Loucy (cell line): Measurements from ENCODE around the gene SHC3.

Source experiments
- H2AFZ ChIP-seq: fragments of 200-600 bp; sonication (generic); 2 replicates; pipeline ENCODE4 v1.6.0; 2016; ENCODE audit warnings: antibody characterized with exemption, mild to moderate bottlenecking, low read length, moderate library complexity
- H3F3A ChIP-seq: fragments of 200-600 bp; 2 replicates; pipeline ENCODE4 v1.6.0; 2016; ENCODE audit warnings: antibody characterized with exemption, low read depth, mild to moderate bottlenecking
- H3K27me3 ChIP-seq: fragments of 200-600 bp; sonication (generic); 2 replicates; pipeline ENCODE4 v1.6.1; 2014; ENCODE audit warnings: low read length, mild to moderate bottlenecking; ENCODE audit not compliant: insufficient read depth, poor library complexity, severe bottlenecking
- H3K36me3 ChIP-seq: fragments of 200-600 bp; sonication (generic); 2 replicates; pipeline ENCODE4 v1.6.1; 2016; ENCODE audit warnings: low read length; ENCODE audit not compliant: insufficient read depth
- H3K4me1 ChIP-seq: fragments of 200-600 bp; sonication (generic); 2 replicates; pipeline ENCODE4 v1.5.1; 2014; ENCODE audit warnings: low read length, mild to moderate bottlenecking; ENCODE audit not compliant: insufficient read depth, poor library complexity, severe bottlenecking
- H3K4me2 ChIP-seq: fragments of 200-600 bp; sonication (generic); 2 replicates; pipeline ENCODE4 v1.6.0; 2014; ENCODE audit warnings: antibody characterized with exemption, low read length, low read depth, mild to moderate bottlenecking; ENCODE audit not compliant: poor library complexity, severe bottlenecking
- H3K4me3 ChIP-seq: fragments of 200-600 bp; sonication (generic); 2 replicates; pipeline ENCODE4 v1.5.1; 2014; ENCODE audit warnings: low read length, mild to moderate bottlenecking, mixed read lengths; ENCODE audit not compliant: poor library complexity, severe bottlenecking
- H3K79me2 ChIP-seq: fragments of 200-600 bp; sonication (generic); 2 replicates; pipeline ENCODE4 v1.6.1; 2014; ENCODE audit warnings: low read length; ENCODE audit not compliant: insufficient read depth
- H3K9ac ChIP-seq: fragments of 200-600 bp; sonication (generic); 2 replicates; pipeline ENCODE4 v1.6.0; 2014; ENCODE audit warnings: mild to moderate bottlenecking, low read depth, low read length, moderate library complexity; ENCODE audit not compliant: poor library complexity, severe bottlenecking
- H3K9me2 ChIP-seq: fragments of 200-600 bp; sonication (generic); replicated peaks from 2 replicates; pipeline ENCODE4 v1.6.1; 2016; ENCODE audit warnings: low read depth, low read length, mixed read lengths
- H3K9me3 ChIP-seq: fragments of 200-600 bp; sonication (generic); 2 replicates; pipeline ENCODE4 v1.6.1; 2014; ENCODE audit warnings: mild to moderate bottlenecking, antibody characterized with exemption, low read length, low read depth; ENCODE audit not compliant: insufficient read depth
- H4K20me1 ChIP-seq: fragments of 200-600 bp; sonication (generic); 2 replicates; pipeline ENCODE4 v1.6.0; 2014; ENCODE audit warnings: antibody characterized with exemption, low read length, mild to moderate bottlenecking; ENCODE audit not compliant: insufficient read depth, poor library complexity, severe bottlenecking
- CTCF ChIP-seq: fragments of 200-600 bp; sonication (generic); conservative IDR thresholded peaks from 2 replicates; pipeline ENCODE4 v1.5.1; 2014; ENCODE audit warnings: mild to moderate bottlenecking, antibody characterized with exemption, low read length
- EZH2phosphoT487 ChIP-seq: fragments of 200-600 bp; IDR thresholded peaks from 2 replicates; pipeline ENCODE4 v1.6.1; 2018; ENCODE audit warnings: antibody characterized with exemption, mild to moderate bottlenecking, moderate library complexity, borderline replicate concordance

Gene SHC3

GRCh38 chr9:89153232-89154017 is 25.2 kb downstream of the SHC3 start:
- Histone ChIP-seq H3F3A (no peaks in the 10 kb centered on the region), H3K9me3 (no peaks in the 10 kb centered on the region), H3K79me2 (no peaks in the 10 kb centered on the region), H4K20me1 (no peaks in the 10 kb centered on the region), H2AFZ (no peak overlapping the region), H3K9me2 (no peaks in the 10 kb centered on the region), H3K36me3 (no peaks in the 10 kb centered on the region), H3K4me1 (no peaks in the 10 kb centered on the region), H3K9ac (no peak overlapping the region), H3K27me3 (no peaks in the 10 kb centered on the region), H3K4me3 (no peak overlapping the region), H3K4me2 (no peak overlapping the region)
- no peak for TF ChIP-seq EZH2phosphoT487
- TF ChIP-seq CTCF = no peak

GRCh38 chr9:89149726-89150125 is 28.9 kb downstream of the SHC3 start:
- Histone ChIP-seq H3K4me3 (no peak overlapping the region), H3K9me3 (no peaks in the 10 kb centered on the region), H3K9ac (no peak overlapping the region), H3K9me2 (no peaks in the 10 kb centered on the region), H3K4me2 (no peak overlapping the region), H3K36me3 (no peaks in the 10 kb centered on the region), H3F3A (no peaks in the 10 kb centered on the region), H2AFZ (no peak overlapping the region), H3K27me3 (no peaks in the 10 kb centered on the region), H3K79me2 (no peaks in the 10 kb centered on the region), H3K4me1 (no peaks in the 10 kb centered on the region), H4K20me1 (no peaks in the 10 kb centered on the region)
- TF ChIP-seq EZH2phosphoT487 (no peak), CTCF (no peak)

- no peak for TF ChIP-seq CTCF
- no peak for TF ChIP-seq EZH2phosphoT487
- H3K9me2 ChIP-seq = no peaks in the 10 kb centered on the region
- H3K79me2 ChIP-seq = no peaks in the 10 kb centered on the region
- H3K4me2 ChIP-seq = no peak overlapping the region
- no peaks in the 10 kb centered on the region for H3K27me3 ChIP-seq
- no peak overlapping the region for H2AFZ ChIP-seq
- no peaks in the 10 kb centered on the region for H3F3A ChIP-seq
- no peaks in the 10 kb centered on the region for H3K36me3 ChIP-seq
- H3K9ac ChIP-seq = no peak overlapping the region
- H3K4me3 ChIP-seq = no peak overlapping the region
- H4K20me1 ChIP-seq = no peaks in the 10 kb centered on the region
- H3K9me3 ChIP-seq = no peaks in the 10 kb centered on the region
- H3K4me1 ChIP-seq = no peaks in the 10 kb centered on the region
These were observed 33.5 kb downstream of the SHC3 start for GRCh38 chr9:89145097-89145496.
